ENCODE data around the gene AFF1. TPM values are rescaled to one million over a fixed set of nuclear protein-coding genes. Genes with fewer than 3 reads are reported as not detected.

AFF1 gene
- total RNA-seq, 1 donor from 2014 or later: 47.4 TPM

DNA sequence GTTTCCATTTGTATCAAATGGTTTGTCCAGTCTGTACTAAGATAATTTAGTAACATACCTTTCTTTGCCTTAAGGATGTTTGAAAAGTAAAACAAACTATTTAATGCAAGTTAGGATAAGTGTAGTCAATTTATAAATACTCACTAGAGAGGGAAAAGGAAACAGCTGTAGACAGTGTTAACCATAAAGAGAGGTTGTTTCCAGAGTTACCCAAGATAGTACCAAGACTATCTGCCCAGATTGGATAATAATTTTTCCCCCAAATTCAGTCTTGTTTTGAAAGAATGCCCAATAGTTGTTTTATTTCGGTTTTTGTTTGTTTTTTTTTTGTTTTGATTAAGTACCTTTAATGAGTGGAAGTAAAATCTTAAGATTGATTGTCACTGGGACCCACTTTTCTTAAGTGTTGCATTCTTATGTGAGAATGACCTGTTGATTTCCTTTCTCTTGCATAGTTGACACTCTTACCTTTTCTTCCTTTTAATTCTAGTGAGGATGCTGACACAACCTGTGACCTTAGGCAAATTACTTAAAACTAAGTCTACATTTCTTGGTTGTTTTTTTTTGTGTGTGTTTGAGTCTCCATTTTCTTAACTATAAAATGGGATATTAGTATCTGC lies 12.8 kb downstream of the AFF1 start:
- DNase-seq (ENCODE audit: extremely low read depth, low read depth, low spot score): no peak

DNA sequence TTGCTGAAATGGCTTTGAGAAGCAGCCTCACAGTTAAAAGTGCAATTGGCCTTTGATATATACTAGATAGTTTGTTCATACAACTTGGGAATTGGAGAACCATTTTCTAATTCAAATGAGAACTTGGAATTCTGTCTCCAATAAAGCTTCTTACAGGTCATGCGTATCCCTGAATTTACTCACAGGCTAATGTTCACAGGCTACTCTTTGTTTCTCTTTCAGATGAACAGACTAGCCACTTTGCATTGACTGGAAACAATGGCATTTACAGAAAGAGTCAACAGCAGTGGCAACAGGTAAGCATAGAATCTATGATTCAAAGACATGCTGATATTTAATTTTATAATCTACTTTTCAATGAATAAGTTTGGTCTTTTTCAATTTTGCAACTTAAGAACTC lies 13.5 kb downstream of the AFF1 start:
- no peak for DNase-seq (ENCODE audit: extremely low read depth, low read depth, low spot score)

DNA sequence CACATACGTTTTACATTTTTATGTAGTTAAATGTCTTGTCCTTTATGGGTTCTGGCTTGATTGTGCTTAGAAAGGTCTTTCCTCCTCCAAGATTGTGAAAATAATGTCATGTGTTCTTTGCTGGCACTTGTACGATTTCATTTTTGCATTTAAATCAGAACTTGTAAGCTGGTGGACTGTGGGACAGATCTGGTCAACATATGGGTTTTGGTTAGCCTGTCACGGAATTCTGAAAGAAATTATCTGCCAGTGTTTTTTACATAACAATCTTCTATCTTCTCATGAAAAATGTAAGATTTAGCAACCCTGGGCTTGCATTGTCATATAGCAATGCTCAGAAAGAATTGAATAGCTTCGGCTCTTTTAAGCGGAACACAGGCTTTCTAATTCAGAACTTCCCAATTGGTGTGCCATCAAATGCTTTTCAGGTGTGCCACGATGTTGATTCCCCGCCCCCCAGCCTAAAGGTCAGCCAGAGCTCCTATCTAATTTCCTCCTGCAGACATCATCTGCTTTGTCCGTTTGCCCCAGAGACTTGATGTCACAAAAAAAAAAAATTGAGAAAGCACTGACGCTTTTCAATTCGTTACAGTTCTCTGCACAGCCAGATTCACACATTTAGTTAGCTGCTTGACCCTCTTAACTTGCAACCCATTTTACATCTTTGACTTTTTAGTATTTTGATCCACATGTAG lies 16.2 kb downstream of the AFF1 start:
- no peak for DNase-seq (ENCODE audit: extremely low read depth, low read depth, low spot score)

DNA sequence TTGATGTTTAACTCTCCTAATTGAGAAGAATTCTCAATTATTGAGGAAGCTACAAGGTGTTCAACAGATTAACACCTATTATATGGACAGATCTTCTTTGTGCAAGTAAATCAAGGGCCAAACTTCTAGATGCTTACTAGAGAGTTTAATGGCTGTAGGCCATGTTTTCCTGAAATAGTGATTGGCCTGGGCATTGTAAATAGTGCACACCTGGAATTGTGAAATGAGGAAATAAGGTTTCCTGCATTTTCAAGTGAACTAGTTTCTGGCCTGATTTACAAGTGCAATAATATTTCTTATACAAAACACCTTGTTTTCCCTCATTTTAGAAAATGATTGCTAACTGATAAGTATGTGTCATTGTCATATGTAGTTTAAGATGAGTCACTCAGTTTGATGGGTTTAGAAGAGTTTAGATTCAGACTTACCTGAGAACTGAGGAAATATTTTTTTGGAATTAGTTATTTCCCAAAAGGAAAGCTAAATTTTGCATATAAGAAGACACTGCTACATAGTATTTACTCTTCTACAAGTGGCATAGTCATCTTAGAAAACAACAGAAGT lies 21.2 kb downstream of the AFF1 start:
- no peak for DNase-seq (ENCODE audit: extremely low read depth, low read depth, low spot score)

DNA sequence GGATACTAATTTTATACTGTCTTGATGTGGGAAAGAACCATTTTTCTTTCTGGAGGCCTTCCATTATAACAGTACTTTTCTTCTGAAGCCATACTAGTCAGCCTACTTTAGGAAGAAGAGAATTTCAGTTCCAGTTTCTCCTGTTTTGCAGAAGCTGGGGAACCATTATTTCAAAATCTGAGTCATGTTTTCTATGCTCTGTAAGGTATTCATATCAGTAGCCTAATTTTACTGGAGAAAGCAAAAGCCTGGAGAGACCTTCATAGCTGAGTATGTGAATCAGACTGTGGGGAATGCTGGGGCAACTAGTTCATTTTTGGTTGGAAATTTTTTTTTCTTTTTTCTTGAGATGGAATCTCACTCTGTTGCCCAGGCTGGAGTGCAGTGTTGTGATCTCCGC lies 22.4 kb downstream of the AFF1 start:
- no peak for DNase-seq (ENCODE audit: extremely low read depth, low read depth, low spot score)

DNA sequence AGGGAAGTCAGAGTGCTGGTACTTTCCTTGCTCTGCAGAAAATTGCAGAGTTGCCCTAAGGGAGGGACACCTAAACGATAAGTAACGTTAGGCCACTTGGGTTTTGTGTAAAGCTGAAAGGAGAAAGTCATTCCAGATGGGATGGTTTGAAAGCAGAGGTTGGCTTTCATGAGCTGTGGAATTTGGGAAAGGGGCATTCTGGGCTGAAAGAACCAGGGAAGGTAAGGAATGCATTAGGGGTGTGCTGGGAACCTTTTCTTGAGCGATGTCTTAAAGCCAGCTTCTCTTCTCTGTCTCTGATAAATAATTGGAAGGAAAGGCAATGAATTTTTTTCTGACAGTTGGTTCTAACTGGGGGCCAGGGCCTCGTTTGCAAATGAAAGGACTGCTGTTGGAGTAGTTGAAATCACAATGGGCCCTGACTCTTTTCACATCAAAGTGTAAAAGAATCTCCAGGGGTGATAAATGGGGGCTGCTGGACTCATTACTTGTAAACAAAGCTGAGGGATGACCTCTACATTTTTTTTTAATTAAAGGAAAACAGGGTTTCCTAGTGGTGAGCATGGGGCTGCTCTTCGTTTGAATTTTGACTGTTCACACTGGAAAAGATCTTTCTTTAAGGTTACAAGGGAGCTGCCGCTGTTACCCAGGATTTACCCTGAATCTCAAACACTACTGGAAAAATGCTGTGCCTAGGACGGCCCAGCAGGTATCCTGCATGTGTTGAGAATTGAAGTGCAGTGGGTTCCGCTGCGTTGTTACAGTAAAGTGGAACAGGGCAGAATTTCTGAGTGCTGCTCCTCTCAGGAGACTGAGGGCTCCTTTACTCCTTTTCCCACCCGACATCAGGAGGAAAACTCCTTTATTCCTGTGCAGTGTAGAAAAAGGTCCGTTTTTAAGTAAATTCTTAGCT lies 25.0 kb downstream of the AFF1 start:
- DNase-seq (ENCODE audit: extremely low read depth, low read depth, low spot score): no peak

DNA sequence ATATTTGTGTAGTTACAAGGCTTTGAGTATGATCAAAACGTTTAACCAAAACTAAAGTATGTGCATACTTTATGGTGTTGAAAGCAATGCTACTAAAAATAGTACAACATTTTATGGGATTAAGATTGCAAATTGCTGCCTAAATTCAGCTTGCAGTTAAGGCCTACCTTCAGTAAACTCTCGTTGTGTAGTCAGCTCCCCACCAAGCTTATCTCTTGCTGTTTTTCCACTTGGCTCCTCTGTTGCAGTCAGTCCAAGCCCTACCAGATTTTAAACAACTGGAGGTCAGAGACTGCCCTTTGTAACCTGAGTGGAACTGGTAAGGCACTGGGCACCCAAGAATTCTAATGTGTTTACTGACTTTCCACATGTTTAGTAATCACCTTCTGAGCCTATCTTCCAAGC lies 25.7 kb downstream of the AFF1 start:
- no peak for DNase-seq (ENCODE audit: extremely low read depth, low read depth, low spot score)

DNA sequence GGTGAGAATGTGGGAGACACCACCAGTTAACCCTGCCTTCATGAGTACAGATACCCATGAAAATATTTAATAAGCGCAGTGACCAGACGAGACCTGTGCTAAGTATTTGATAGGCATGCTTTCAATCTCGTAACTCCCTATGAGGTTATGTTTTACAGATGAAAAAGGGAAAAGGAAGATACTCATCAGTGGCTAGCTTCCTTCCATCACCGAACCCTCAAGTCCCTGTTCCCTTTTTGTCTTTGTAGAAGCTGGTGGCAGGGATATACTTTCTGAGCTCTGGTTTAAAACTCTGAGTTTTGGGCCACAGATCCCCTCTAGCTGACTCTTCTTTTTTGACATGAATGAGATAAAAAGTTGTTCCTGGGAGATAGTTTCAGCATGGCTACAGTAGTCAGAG lies 26.3 kb downstream of the AFF1 start:
- DNase-seq (ENCODE audit: extremely low read depth, low read depth, low spot score): no peak

DNA sequence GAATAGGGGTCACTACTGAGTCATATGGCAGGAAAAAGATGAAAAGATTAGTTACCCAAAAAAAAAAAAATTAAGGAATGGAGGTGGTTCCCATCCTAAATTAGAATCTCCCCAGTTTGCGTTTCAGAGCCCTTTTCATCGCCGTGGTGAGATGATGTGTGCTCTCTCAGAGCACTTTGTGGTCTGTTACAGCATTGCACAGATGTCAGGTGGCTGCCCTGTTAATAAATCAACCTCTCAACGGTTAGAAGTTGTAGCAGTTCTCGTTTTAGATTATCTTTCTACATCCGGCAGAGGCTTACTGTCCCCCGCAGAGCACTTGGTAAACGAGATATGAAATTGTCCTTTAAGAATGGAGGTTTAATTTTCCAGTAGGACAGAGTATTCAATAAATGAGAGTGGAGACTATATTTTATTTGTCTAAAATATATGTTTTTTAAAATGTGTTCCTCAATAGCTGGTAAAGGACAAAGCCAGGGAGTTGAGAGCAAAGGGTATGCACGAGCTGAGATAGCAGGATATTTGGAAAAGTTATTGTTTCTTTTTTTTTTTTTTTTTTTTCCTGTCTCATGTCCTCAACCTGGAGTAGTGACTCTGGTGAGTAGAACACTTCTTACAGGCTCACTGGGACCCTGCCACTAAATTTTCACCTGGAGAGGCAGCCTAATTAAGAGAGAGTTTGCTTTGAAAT lies 26.9 kb downstream of the AFF1 start:
- no peak for DNase-seq (ENCODE audit: extremely low read depth, low read depth, low spot score)

DNA sequence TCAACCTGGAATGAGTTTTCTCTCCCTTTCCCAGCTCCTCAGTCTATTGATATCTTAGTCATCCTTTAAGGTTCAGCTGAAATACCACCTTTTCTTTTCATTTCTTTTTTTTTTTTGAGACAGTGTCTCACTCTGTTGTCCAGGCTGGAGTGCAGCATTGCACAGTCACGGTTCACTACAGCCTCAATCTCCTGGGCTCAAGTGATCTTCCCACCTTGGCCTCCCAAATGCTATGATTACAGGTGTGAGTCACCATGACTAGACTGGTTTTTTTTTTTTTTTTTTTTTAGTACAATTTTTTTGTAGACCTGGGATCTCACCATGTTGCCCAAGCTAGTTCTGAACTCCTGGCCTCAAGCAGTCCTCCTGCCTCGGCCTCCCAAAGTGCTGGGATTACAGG lies 28.9 kb downstream of the AFF1 start:
- no peak for DNase-seq (ENCODE audit: extremely low read depth, low read depth, low spot score)

DNA sequence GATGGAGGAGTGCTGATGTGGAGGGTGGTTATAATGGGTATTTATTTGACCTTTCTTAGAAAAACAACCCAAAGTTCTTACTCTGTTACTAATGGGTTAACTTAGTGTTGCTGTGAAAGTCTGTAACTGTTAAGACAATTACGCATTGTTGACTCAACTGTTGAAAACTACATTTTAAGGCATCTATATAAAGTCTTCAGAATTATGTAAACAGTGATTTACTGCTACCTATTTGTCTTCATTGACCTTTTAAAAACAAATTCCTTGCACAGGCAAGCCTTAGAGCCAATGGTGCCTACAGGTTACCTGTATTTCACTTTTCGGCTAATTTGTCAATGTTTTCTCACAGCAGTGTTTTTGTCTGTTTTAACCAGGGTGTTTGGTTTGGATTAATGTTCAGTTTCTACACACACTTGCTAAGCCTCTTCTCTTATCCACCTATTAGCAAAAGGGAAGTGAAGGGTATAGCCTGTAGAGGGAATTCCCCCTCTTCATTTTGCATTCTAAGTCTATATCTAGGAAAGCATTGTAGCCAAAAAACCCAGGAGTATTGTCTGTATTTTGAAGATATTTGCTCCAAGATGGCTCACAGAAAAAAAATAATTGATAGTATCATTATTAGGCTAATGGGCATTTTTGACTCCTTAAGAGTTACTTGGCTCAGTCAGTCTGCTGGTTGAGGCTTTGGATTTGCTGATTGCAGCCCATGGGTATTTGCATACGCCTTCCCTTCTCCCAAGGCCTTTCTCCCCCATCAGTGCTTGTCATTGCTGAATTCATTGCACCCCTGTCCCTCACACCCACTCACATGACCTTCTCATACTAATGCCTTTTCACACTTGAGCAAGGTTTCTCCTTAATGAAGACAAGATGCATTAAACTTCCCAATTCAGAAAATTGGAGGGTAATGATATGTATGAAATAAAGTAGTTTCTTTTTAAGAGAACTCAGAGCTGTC lies 30.5 kb downstream of the AFF1 start:
- DNase-seq (ENCODE audit: extremely low read depth, low read depth, low spot score): no peak

DNA sequence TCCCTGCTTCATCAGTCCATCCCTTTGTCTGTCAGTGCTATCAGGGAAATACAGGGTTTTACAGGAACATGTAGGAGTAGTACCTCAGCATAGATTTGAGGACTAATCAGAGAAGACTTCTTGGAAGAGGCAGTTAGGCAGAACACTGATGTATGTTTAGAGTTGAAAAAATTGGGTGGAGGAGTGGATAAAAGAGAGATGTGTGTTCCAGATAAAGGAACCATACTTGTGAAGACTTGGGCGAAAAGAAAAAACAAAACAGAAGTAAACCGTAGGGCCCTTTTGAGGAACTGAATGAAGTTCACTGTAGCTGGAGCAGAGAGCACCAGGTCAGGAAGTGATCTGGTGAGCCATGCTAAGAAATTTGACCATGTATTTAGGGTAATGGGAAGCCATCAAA lies 32.3 kb downstream of the AFF1 start:
- no peak for DNase-seq (ENCODE audit: extremely low read depth, low read depth, low spot score)

DNA sequence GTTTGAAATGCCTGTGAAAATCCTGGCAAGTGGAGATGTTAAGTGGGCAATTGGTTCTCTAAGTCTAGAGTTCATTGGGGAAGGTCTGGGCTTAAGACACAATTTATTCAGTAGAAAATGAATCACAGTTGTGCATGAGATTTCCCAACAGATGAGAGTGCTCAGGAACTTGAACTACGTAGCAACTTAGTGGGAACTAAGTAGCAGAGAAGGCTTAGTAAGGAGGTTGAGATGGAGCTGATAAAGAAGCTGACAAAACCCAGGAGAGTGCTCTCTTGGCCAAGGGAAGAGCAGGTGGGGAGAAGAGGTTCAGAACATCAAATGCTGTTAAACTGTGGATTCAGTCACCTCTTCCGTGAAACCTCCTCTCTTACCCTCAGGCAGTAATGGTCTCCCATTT lies 33.0 kb downstream of the AFF1 start:
- no peak for DNase-seq (ENCODE audit: extremely low read depth, low read depth, low spot score)

DNA sequence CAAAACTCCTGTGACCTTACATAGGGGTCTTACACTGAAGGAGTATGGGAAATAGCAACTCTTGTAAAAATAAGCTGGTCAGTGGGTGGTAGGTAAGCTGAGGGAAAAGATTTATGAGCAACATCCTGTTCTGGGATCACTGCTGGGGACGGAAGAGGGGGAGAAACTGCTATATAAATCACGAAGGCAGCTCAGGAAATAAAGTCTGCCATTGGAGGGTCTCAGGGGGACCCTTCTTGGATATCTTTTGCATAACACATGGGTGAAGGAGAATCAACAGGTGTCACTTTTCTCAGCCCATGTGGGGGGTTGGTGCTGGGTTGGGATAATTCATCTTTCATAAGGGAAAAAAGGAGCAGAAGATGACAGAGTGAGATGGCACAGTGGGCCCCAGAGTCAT lies 33.7 kb downstream of the AFF1 start:
- DNase-seq (ENCODE audit: extremely low read depth, low read depth, low spot score): no peak

DNA sequence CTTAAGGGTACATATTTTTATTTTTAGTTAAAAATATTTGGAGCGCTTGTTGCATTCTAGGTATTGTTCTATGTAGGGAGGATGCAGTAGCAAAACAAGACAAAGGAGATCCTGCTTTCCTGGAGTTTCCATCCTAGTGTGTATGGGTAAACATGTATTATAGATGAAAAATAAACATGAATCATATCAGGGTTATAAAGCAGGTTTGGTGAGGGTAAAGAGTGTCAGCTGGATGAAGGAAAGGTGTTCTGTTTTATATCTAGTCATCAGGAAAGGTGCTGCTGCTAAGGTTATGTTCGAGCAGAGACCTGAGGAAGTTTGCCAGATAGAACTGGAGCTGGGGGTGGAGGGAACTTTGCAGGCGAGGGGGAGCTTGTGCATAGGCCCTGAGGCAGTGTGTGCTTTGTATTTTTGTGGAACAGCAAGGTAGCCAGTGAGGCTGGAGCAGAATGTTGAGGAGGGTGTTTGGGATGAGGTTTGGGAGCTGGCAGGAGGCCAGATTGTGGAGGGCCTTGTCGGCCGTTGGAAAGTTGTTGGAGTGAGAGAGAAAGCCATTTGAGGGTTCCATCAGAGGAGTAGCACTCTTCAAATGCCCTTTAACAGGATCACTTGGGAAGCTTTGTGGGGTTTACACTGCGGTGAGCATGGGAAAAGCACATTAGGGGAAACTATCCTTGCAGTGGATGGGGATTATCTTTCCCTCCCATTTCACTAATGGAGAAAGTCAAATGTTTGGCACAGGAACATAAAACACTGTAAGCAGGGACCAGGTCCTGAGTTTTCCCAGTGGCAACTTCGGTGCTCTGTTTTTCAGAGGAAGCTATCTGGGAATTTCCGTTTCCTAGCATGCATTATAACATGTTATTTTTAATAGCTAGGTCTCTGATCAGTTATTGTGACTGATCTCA lies 35.9 kb downstream of the AFF1 start:
- DNase-seq (ENCODE audit: extremely low read depth, low read depth, low spot score): no peak

DNA sequence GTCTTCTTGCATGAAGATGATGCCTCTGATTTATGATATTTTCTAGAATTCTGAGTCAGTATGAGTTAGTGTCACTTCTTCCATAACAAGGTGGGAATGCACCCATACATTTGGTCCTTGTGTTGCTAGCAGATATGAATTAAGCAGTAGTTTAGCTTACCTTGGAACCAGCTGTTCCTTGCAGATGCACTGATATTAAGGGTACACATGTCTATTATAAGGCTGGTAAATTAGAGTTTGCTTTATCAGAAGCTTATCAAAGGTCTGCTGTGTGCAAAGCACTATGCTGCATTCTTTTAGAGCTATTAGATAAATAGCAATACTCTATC lies 36.5 kb downstream of the AFF1 start:
- no peak for DNase-seq (ENCODE audit: extremely low read depth, low read depth, low spot score)

DNA sequence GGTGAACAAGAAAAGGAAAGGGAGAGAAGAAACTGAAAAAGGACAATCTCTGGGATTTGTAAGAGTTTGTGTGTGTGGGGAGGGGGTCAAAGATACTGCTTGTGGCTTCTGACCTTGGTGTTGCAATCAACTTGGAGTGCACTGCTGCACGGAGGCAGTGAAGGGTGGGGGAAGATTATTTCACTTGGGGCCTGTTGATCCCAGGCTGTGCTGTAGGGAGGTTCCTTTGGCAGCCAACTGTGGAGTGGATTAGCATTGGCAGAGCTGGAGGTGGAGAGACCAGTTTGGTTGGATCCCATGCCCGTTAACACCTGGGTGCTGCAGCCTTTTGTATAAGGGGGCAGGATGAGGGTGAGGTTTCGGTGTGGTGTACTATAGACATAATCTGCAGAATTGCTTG lies 38.2 kb downstream of the AFF1 start:
- no peak for DNase-seq (ENCODE audit: extremely low read depth, low read depth, low spot score)

DNA sequence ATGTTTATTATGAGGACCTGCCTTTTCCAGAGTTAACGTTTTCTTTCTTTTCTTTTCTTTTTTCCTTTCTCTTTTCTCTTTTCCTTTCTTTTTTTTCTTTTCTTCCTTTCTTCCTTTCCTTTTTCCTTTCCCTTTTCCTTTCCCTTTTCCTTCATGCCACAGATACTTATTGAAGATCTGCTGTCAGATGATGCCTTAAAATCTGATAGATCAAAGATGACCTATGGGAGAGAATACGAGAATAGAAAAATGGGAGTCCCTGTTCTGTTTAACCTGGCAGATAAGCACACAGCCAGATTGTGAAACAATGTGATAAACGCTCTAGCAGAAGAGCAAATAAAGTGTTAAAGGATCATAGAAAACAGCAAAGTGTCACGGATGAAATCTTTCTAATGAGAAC lies 38.9 kb downstream of the AFF1 start:
- no peak for DNase-seq (ENCODE audit: extremely low read depth, low read depth, low spot score)

DNA sequence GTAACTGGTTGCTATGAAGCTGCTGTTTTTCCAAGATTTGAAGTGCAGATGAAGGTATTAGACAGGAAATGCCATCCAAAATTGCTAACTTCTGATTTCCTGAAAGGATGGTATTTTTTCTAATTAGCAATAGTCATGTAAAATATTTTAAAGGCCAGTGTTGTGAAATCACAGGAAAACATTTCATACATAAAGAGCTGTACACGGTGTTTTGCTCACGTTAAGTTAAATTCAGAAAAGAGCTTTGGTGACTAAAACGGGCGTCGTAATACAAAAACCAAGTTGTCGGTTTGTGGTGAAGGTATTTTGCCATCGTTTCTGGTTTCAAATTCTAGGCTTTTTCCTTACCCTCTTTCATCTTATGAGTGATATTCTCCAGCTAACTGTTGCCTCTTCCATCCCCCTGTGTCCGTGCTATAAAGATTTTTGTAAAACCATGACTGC lies 39.8 kb downstream of the AFF1 start:
- DNase-seq (ENCODE audit: extremely low read depth, low read depth, low spot score): no peak
